Activated CD8-positive, alpha-beta memory T cell treated with anti-CD3 and anti-CD28 coated beads, Interleukin-2, amount 10 ng/mL, durations not matched to agents 7 days and 5 days (primary cell): Measurements from ENCODE around the gene HVCN1. TPM values are rescaled to one million over a fixed set of nuclear protein-coding genes. Genes with fewer than 3 reads are reported as not detected.
"Not testable (repeated sequence)": the region's sequence is repeated elsewhere in the genome, so short reads cannot be mapped to it uniquely, and the experiment has no call there.

Experiments
- ATAC-seq: fragments of 150-1000 bp; cut with Tn5 transposase; one replicate; pipeline ENCODE4 v1.10.0; 2021; ENCODE audit warnings: moderate library complexity
- CTCF ChIA-PET: fragments of 350-600 bp; sonication (Branson Sonifier 250); formaldehyde crosslinking; loops from one replicate; lab custom pipeline; 2021; ENCODE audit warnings: antibody characterized with exemption; lab: Charles Lee
- DNase-seq: peaks from one replicate; pipeline ENCODE4 v3.0.0-alpha.2; 2020
- H3K27ac Mint-ChIP-seq: one replicate; pipeline ENCODE4 v1.8.0; 2021; ENCODE audit warnings: mild to moderate bottlenecking, mixed read lengths
- H3K27me3 Mint-ChIP-seq: one replicate; pipeline ENCODE4 v1.8.0; 2021; ENCODE audit warnings: mixed read lengths
- H3K36me3 Mint-ChIP-seq: one replicate; pipeline ENCODE4 v1.8.0; 2021; ENCODE audit warnings: mild to moderate bottlenecking, mixed read lengths
- H3K4me1 Mint-ChIP-seq: one replicate; pipeline ENCODE4 v1.8.0; 2021; ENCODE audit warnings: mixed read lengths
- H3K4me3 Mint-ChIP-seq: one replicate; pipeline ENCODE4 v1.8.0; 2021; ENCODE audit warnings: mild to moderate bottlenecking, moderate library complexity, mixed read lengths
- H3K9me3 Mint-ChIP-seq: one replicate; pipeline ENCODE4 v1.8.0; 2022; ENCODE audit warnings: low read depth, mixed read lengths
- total RNA-seq, 2 experiments: library from RNA; stranded (reverse); gene quantifications; one replicate each; pipeline ENCODE4 v1.2.3, GENCODE V29; 2021

Gene HVCN1, protein sequence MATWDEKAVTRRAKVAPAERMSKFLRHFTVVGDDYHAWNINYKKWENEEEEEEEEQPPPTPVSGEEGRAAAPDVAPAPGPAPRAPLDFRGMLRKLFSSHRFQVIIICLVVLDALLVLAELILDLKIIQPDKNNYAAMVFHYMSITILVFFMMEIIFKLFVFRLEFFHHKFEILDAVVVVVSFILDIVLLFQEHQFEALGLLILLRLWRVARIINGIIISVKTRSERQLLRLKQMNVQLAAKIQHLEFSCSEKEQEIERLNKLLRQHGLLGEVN
- total RNA-seq: 10 to 100 TPM; 11.7 to 19.9 TPM

DNA sequence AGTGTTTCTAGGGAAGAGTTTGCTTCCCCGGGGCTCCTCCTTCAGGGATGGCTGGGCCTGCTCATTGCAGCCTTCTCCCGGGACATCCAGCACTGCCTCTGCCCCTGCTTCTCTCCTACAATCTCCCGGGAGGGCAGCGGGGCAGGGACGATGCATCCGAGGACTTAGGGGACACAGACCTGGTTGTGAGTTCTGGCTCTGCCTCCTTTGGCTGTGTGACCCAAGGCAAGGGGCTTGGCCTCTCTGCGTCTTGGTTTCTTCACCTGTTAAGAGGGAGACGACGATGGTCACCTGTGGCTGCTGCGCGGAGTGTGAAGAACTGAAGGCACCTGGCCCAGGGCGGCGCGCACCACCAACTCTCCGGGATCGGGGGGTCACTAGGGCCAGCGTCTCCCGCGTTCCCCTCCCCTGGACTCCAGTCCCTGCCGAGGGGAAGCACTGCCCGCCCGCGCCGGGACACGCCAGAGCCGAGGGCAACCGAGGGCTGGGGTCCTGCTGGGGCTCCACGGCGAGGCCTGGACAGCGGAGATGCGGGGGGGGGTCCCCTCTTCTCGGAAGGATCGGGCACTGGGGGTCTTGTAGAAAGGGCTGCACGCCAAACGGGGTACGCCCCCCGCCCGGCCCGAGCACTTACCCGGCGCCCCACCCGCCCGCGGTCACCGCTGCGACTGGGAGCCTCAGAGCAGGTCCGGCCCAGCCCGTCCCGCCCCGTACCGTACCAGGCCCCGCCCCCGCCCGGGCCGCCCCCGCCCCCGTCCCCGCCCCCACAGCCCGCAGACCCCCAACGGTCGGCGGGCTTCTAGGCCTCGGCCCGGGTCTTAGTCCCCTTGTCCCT is at the start of gene HVCN1:
Gene HVCN1, minus strand, starts transcription at position 670 of the 835 bp plus-strand sequence. CDS start 5,870 bp downstream, outside the sequence.
- Mint-ChIP-seq H3K27ac (peak within 1 kb of the TSS; percentile 94), H3K9me3 (no peaks in the 10 kb centered on the region), H3K27me3 (no peaks in the 10 kb centered on the region), H3K4me1 (peaks cover 35% of the 10 kb centered on the region), H3K4me3 (peak within 1 kb of the TSS; percentile 78), H3K36me3 (peaks cover 14% of the 10 kb centered on the region)
- peak; percentile 69 for DNase-seq
- ATAC-seq: peak; percentile 71
- CTCF ChIA-PET: interaction anchor here (1.3 to 1.7 kb wide), 5 partner anchors 9 to 86 kb away, joined by 4 to 5 read pairs (median 5); no protein-coding TSS in a partner anchor

GRCh38 chr12:110737532-110737931 is 48.6 kb upstream of the HVCN1 start:
- CTCF ChIA-PET: interaction anchor here (0.7 to 2.2 kb wide), 4 partner anchors 9 to 46 kb away, joined by 3 to 9 read pairs (median 3); no protein-coding TSS in a partner anchor
- Mint-ChIP-seq H3K36me3 (peaks cover 53% of the 10 kb centered on the region), H3K27ac (peak overlapping the region; percentile 85), H3K27me3 (no peaks in the 10 kb centered on the region), H3K4me1 (peaks cover 70% of the 10 kb centered on the region), H3K9me3 (no peaks in the 10 kb centered on the region), H3K4me3 (peak overlapping the region; percentile 72)
- ATAC-seq (no peak), DNase-seq (no peak)

- H3K9me3 Mint-ChIP-seq: not testable (repeated sequence)
- Mint-ChIP-seq H3K36me3 (peaks cover 57% of the 10 kb centered on the region), H3K4me3 (peak overlapping the region; percentile 41)
These were observed 48.1 kb upstream of the HVCN1 start for GRCh38 chr12:110737016-110737415.

GRCh38 chr12:110733900-110734299 is 45.0 kb upstream of the HVCN1 start:
- CTCF ChIA-PET: interaction anchor here (1.1 to 1.2 kb wide), 2 partner anchors 131 to 265 kb away, joined by 3 read pairs; partner anchors contain the start of gene FAM216A
- Mint-ChIP-seq H3K4me3 (no peak overlapping the region), H3K9me3 (no peaks in the 10 kb centered on the region), H3K36me3 (peaks cover 60% of the 10 kb centered on the region), H3K4me1 (peaks cover 81% of the 10 kb centered on the region), H3K27me3 (no peaks in the 10 kb centered on the region), H3K27ac (peak overlapping the region; percentile 60)
- DNase-seq: peak; percentile 39
- ATAC-seq: no peak

More at GRCh38 chr12:110737016-110737415, 48.1 kb upstream of the HVCN1 start:
- not testable (repeated sequence) for DNase-seq, H3K27me3 Mint-ChIP-seq, ATAC-seq
- Mint-ChIP-seq H3K27ac (peak overlapping the region; percentile 85), H3K4me1 (peaks cover 75% of the 10 kb centered on the region)
- CTCF ChIA-PET: interaction anchor here (0.7 to 2.2 kb wide), 4 partner anchors 9 to 45 kb away, joined by 3 to 9 read pairs (median 3); no protein-coding TSS in a partner anchor

- DNase-seq (peak; percentile 2), ATAC-seq (no peak)
- H3K36me3 Mint-ChIP-seq: peaks cover 61% of the 10 kb centered on the region
- no peaks in the 10 kb centered on the region for H3K9me3 Mint-ChIP-seq
- no peaks in the 10 kb centered on the region for H3K27me3 Mint-ChIP-seq
- H3K4me3 Mint-ChIP-seq: no peak overlapping the region
- peak overlapping the region; percentile 46 for H3K27ac Mint-ChIP-seq
- H3K4me1 Mint-ChIP-seq: peaks cover 80% of the 10 kb centered on the region
- CTCF ChIA-PET: interaction anchor here (1.1 to 1.2 kb wide), 2 partner anchors 131 to 264 kb away, joined by 3 read pairs; partner anchors contain the start of gene FAM216A
These were observed 44.3 kb upstream of the HVCN1 start for GRCh38 chr12:110733089-110733715.

DNA sequence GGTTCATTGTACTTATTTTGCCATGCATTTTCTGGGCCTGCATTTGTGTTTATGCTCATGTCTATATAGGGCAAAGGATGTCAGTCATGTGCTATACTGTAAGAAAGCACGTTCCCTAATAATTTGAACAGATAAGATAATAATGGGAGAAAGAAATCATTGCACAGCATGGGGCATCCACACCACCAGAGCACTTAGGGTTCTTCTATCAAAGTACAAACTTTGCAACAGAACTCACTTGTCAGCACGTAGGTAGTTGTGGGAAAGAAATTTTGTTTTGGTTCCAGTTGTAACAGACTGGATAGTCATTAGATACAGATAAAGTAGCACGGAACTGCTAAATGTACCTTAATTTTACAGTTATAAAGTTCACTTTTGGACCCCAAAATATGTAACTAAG is 43.7 kb upstream of the HVCN1 start:
- CTCF ChIA-PET: interaction anchor here (1.2 kb wide), 1 partner anchor 130 kb away, joined by 3 read pairs; no protein-coding TSS in a partner anchor
- Mint-ChIP-seq H3K4me3 (no peak overlapping the region), H3K36me3 (peaks cover 64% of the 10 kb centered on the region), H3K4me1 (peaks cover 79% of the 10 kb centered on the region), H3K27ac (no peak overlapping the region), H3K27me3 (no peaks in the 10 kb centered on the region), H3K9me3 (no peaks in the 10 kb centered on the region)
- no peak for DNase-seq
- no peak for ATAC-seq

DNA sequence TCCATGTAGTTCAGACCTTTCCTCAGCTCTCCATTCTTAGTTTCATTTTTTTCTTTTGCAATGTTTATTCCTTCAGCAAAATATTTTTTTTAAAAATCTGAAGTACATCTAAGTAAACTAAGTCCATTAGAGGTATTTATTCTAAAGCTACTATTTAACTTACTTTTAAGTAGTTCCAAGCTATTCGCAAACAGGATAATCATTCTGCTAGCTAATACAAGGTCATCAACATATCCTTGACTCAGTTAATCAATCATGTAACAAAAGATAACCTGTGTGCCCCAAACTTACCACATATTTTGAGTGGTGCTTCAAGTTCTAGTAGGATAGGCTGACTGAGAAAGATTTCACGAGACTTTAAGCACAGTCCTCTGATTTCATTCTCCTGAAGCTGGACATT is 42.6 kb upstream of the HVCN1 start:
- H3K36me3 Mint-ChIP-seq: peaks cover 66% of the 10 kb centered on the region
- CTCF ChIA-PET: interaction anchor here (0.9 to 2.1 kb wide), 7 partner anchors 10 to 867 kb away, joined by 3 to 5 read pairs (median 4); no protein-coding TSS in a partner anchor
- no peaks in the 10 kb centered on the region for H3K9me3 Mint-ChIP-seq
- no peak overlapping the region for H3K4me3 Mint-ChIP-seq
- DNase-seq: no peak
- H3K27me3 Mint-ChIP-seq: no peaks in the 10 kb centered on the region
- H3K27ac Mint-ChIP-seq: no peak overlapping the region
- peaks cover 79% of the 10 kb centered on the region for H3K4me1 Mint-ChIP-seq
- ATAC-seq: no peak

DNA sequence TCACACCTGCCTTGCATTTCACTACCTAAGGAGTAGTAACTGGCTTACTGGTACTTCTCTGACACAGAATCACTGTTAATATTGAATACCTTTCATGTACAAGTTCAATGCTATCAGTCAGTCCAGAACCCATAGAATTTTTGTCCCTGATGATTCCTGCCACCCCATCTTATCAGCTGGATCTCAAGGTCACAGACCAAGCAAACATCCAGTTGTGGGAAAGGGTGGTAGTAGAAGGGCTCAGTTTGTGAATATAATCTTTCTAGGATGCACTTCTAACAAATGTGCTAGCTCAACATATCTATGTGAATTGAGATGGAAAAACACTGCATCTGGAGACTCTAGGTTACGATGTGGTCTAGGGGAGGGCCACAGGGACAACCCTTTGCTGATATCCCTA is 39.7 kb upstream of the HVCN1 start:
- Mint-ChIP-seq H3K9me3 (no peaks in the 10 kb centered on the region), H3K4me1 (peaks cover 71% of the 10 kb centered on the region), H3K27ac (peak overlapping the region; percentile 86), H3K4me3 (no peak overlapping the region), H3K27me3 (no peaks in the 10 kb centered on the region), H3K36me3 (peaks cover 70% of the 10 kb centered on the region)
- DNase-seq: no peak
- CTCF ChIA-PET: interaction anchor here (0.7 to 1.4 kb wide), 2 partner anchors 9 to 48 kb away, joined by 3 to 9 read pairs; no protein-coding TSS in a partner anchor
- ATAC-seq: no peak

DNA sequence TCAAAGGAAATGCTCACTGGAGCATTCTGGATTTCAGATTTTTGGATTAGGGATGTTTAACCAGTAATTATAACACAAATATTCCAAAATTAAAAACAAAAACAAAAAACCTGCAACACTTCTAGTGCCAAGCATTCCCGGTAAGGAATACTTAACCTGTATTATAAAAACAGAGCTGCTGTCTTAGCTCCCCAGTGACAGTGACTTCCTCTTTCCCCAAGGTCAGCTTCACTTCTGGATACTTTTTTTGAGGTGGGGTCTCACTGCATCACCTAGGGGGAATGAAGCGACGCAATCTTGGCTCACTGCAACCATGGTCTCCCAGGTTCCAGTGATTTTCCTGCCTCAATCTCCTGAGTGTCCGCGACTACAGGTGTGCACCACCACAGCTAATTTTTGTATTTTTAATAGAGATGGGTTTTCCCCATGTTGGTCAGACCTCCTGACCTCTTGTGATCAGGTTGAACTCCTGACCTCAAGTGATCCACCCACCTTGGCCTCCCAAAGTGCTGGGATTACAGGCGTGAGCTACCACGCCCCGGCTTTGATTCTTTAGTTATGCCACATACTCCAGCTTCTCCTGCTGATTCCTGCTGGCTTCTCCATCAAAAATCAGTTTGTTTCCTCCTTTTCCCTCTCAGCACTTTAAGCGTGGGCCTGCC is 37.9 kb upstream of the HVCN1 start:
- no peak for ATAC-seq
- H3K4me3 Mint-ChIP-seq: no peak overlapping the region
- H3K36me3 Mint-ChIP-seq: peaks cover 73% of the 10 kb centered on the region
- CTCF ChIA-PET: interaction anchor here (0.6 to 1.9 kb wide), 3 partner anchors 14 to 716 kb away, joined by 3 to 12 read pairs (median 3); partner anchors contain the start of gene ARPC3
- no peaks in the 10 kb centered on the region for H3K27me3 Mint-ChIP-seq
- H3K9me3 Mint-ChIP-seq: no peaks in the 10 kb centered on the region
- H3K27ac Mint-ChIP-seq: peak overlapping the region; percentile 86
- no peak for DNase-seq
- peaks cover 54% of the 10 kb centered on the region for H3K4me1 Mint-ChIP-seq

- H3K4me3 Mint-ChIP-seq: no peak overlapping the region
- peaks cover 46% of the 10 kb centered on the region for H3K4me1 Mint-ChIP-seq
- H3K36me3 Mint-ChIP-seq: peaks cover 76% of the 10 kb centered on the region
- DNase-seq (no peak), ATAC-seq (no peak)
- peak overlapping the region; percentile 67 for H3K27ac Mint-ChIP-seq
- H3K9me3 Mint-ChIP-seq: no peaks in the 10 kb centered on the region
- no peaks in the 10 kb centered on the region for H3K27me3 Mint-ChIP-seq
- CTCF ChIA-PET: no interaction called here
These were observed 37.1 kb upstream of the HVCN1 start for GRCh38 chr12:110726028-110726427.

GRCh38 chr12:110725267-110725666 is 36.4 kb upstream of the HVCN1 start:
- Mint-ChIP-seq H3K9me3 (no peaks in the 10 kb centered on the region), H3K27ac (peak overlapping the region; percentile 39), H3K4me1 (peaks cover 40% of the 10 kb centered on the region)

DNA sequence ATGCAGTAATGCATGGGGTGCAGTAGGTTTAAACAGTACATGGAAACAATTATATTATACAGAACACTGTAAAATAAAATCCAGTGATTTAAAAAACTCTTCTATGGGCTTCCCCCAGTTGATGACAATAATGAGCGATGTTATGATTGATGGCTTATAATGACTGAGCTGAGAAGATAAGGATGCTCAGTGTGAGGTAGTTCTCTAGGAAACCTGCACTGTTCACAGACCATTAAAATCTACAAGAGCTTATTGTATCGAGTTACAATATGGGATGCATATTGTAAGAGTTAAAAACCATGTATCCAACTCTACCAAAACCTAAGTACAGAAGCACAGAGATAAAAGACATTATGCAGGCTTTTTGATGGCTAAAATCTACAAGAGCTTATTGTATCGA is 34.0 kb upstream of the HVCN1 start:
- H3K27ac Mint-ChIP-seq, ATAC-seq, DNase-seq, H3K27me3 Mint-ChIP-seq, H3K9me3 Mint-ChIP-seq, H3K4me3 Mint-ChIP-seq: not testable (repeated sequence)
- Mint-ChIP-seq H3K36me3 (peaks cover 82% of the 10 kb centered on the region), H3K4me1 (peaks cover 28% of the 10 kb centered on the region)
- CTCF ChIA-PET: interaction anchor here (1.6 kb wide), 1 partner anchor 18 kb away, joined by 5 read pairs; no protein-coding TSS in a partner anchor

More at GRCh38 chr12:110725267-110725666, 36.4 kb upstream of the HVCN1 start:
- no peak overlapping the region for H3K4me3 Mint-ChIP-seq
- peaks cover 77% of the 10 kb centered on the region for H3K36me3 Mint-ChIP-seq
- no peak for DNase-seq
- CTCF ChIA-PET: no interaction called here
- H3K27me3 Mint-ChIP-seq: no peaks in the 10 kb centered on the region
- no peak for ATAC-seq
